H1 (cell line): ENCODE data around the gene NR1I3. TPM values are rescaled to one million over a fixed set of nuclear protein-coding genes. Genes with fewer than 3 reads are reported as not detected.

Experiments
- CTCF ChIA-PET: fragments of 300-600 bp; sonication (Branson Sonifier 250); formaldehyde crosslinking; loops from one replicate; lab custom pipeline; 2021; ENCODE audit not compliant: partially characterized antibody; lab: Charles Lee
- POLR2A ChIA-PET: fragments of 300-600 bp; sonication (Branson Sonifier 250); formaldehyde crosslinking; loops from one replicate; lab custom pipeline; 2021; ENCODE audit warnings: inconsistent platforms; ENCODE audit not compliant: partially characterized antibody; lab: Charles Lee
- DNase-seq, 2 experiments: peaks; one replicate each; pipeline versions ENCODE4 v3.0.0 to v3.0.0-alpha.2; 2010 to 2022; ENCODE audit warnings: low spot score in 2 of 2, low read depth in 1 of 2, mixed read lengths in 1 of 2
- FAIRE-seq: peaks from 2 replicates; lab custom pipeline; 2011; peaks lifted over from hg19 to GRCh38; lab: Jason Lieb, UNC
- H2AFZ ChIP-seq: 2 replicates; pipeline ENCODE4 v1.8.1; 2012; ENCODE audit warnings: low read length, inconsistent platforms
- H2AK5ac ChIP-seq: 2 replicates; pipeline ENCODE4 v1.6.1; 2013; ENCODE audit warnings: low read depth, low read length
- H2BK120ac ChIP-seq: replicated peaks from 2 replicates; pipeline ENCODE3; 2013; ENCODE audit warnings: low read depth, low read length, inconsistent platforms
- H2BK12ac ChIP-seq: 2 replicates; pipeline ENCODE4 v1.6.1; 2013; ENCODE audit warnings: low read depth, low read length
- H2BK15ac ChIP-seq: 2 replicates; pipeline ENCODE4 v1.6.1; 2013; ENCODE audit warnings: low read length
- H2BK20ac ChIP-seq: 2 replicates; pipeline ENCODE4 v1.6.1; 2013; ENCODE audit warnings: low read length
- H2BK5ac ChIP-seq: 2 replicates; pipeline ENCODE4 v1.6.1; 2013; ENCODE audit warnings: low read depth, low read length
- H3K14ac ChIP-seq: 2 replicates; pipeline ENCODE4 v1.6.1; 2013; ENCODE audit warnings: inconsistent platforms; ENCODE audit not compliant: insufficient read length
- H3K18ac ChIP-seq: 2 replicates; pipeline ENCODE4 v1.6.1; 2013; ENCODE audit warnings: low read length; ENCODE audit errors: extremely low read depth
- H3K23ac ChIP-seq: 2 replicates; pipeline ENCODE4 v1.6.1; 2013; ENCODE audit warnings: inconsistent platforms; ENCODE audit not compliant: insufficient read length
- H3K23me2 ChIP-seq: 2 replicates; pipeline ENCODE4 v1.6.1; 2013; ENCODE audit warnings: low read depth, low read length
- H3K27ac ChIP-seq: 2 replicates; pipeline ENCODE4 v1.6.1; 2011; ENCODE audit warnings: low read depth, low read length, inconsistent platforms
- H3K27me3 ChIP-seq, 4 experiments: replicated peaks in 1 of 4; 1 replicate in 1 of 4; 2 replicates in 3 of 4; pipeline versions ENCODE4 v1.6.1 to v1.8.1; 2011 to 2013; ENCODE audit warnings: low read length in 3 of 4, mild to moderate bottlenecking in 3 of 4, inconsistent platforms in 2 of 4, mixed read lengths in 2 of 4, moderate library complexity in 1 of 4; ENCODE audit not compliant: control insufficient read depth in 3 of 4, insufficient read depth in 3 of 4; ENCODE audit errors: extremely low read depth in 1 of 4
- H3K36me3 ChIP-seq, 4 experiments: 2 replicates each; pipeline versions ENCODE4 v1.6.1 to v1.8.1; 2011 to 2013; ENCODE audit warnings: mild to moderate bottlenecking in 4 of 4, low read length in 3 of 4, moderate library complexity in 2 of 4, control low read depth in 1 of 4, inconsistent platforms in 1 of 4; ENCODE audit not compliant: insufficient read depth in 4 of 4, control insufficient read depth in 2 of 4
- H3K4ac ChIP-seq: replicated peaks from 2 replicates; pipeline ENCODE3; 2013; ENCODE audit warnings: low read length, low read depth, mixed read lengths, inconsistent platforms; ENCODE audit not compliant: insufficient read length
- H3K4me1 ChIP-seq, 4 experiments: replicated peaks in 1 of 4; 1 replicate in 1 of 4; 2 replicates in 3 of 4; pipeline versions ENCODE4 v1.6.1 to v1.8.1; 2011 to 2013; ENCODE audit warnings: low read length in 3 of 4, inconsistent platforms in 2 of 4, mixed read lengths in 1 of 4; ENCODE audit not compliant: insufficient read depth in 4 of 4, control insufficient read depth in 3 of 4
- H3K4me2 ChIP-seq, 2 experiments: 2 replicates each; pipeline versions ENCODE4 v1.6.1 to v1.8.1; 2011 to 2013; ENCODE audit warnings: low read depth in 2 of 2, low read length in 2 of 2, control low read depth in 1 of 2, inconsistent platforms in 1 of 2, mild to moderate bottlenecking in 1 of 2; ENCODE audit not compliant: insufficient read depth in 1 of 2
- H3K4me3 ChIP-seq, 4 experiments: fragments of 200-600, 300-600 bp in 1 of 4; sonication (generic), shearing (Covaris generic), sonication (Bioruptor Twin) in 1 of 4; 2 replicates each; pipeline versions ENCODE4 v1.5.1 to v1.8.1; 2011 to 2016; ENCODE audit warnings: low read length in 4 of 4, low read depth in 3 of 4, control low read depth in 2 of 4, inconsistent platforms in 2 of 4, mild to moderate bottlenecking in 2 of 4, mixed read lengths in 1 of 4, moderate library complexity in 1 of 4; ENCODE audit not compliant: insufficient read depth in 2 of 4; ENCODE audit errors: extremely low read depth in 1 of 4
- H3K56ac ChIP-seq: replicated peaks from 2 replicates; pipeline ENCODE3; 2013; ENCODE audit warnings: low read depth, mild to moderate bottlenecking, mixed read lengths, low read length, inconsistent platforms; ENCODE audit not compliant: insufficient read length
- H3K79me1 ChIP-seq: 2 replicates; pipeline ENCODE4 v1.6.1; 2013; ENCODE audit warnings: low read depth, low read length, control low read depth
- H3K79me2 ChIP-seq, 2 experiments: 2 replicates each; pipeline versions ENCODE4 v1.6.1 to v1.8.1; 2012 to 2013; ENCODE audit warnings: low read length in 2 of 2, mild to moderate bottlenecking in 2 of 2, inconsistent platforms in 1 of 2; ENCODE audit not compliant: insufficient read depth in 2 of 2, control insufficient read depth in 1 of 2
- H3K9ac ChIP-seq, 4 experiments: replicated peaks in 1 of 4; 1 replicate in 1 of 4; 2 replicates in 3 of 4; pipeline versions ENCODE4 v1.6.1 to v1.8.1; 2011 to 2013; ENCODE audit warnings: low read depth in 3 of 4, low read length in 3 of 4, control low read depth in 2 of 4, mild to moderate bottlenecking in 2 of 4, moderate library complexity in 2 of 4, inconsistent platforms in 1 of 4; ENCODE audit errors: extremely low read depth in 1 of 4
- H3K9me3 ChIP-seq, 2 experiments: 2 replicates each; pipeline versions ENCODE4 v1.6.1 to v1.8.1; 2012 to 2013; ENCODE audit warnings: mild to moderate bottlenecking in 2 of 2, moderate library complexity in 2 of 2, control low read depth in 1 of 2, inconsistent platforms in 1 of 2, low read depth in 1 of 2, low read length in 1 of 2, mixed read lengths in 1 of 2; ENCODE audit not compliant: insufficient read depth in 2 of 2
- H4K20me1 ChIP-seq, 2 experiments: replicated peaks in 1 of 2; 2 replicates each; pipeline versions ENCODE3 to v1.8.1; 2011 to 2013; ENCODE audit warnings: inconsistent platforms in 2 of 2, low read length in 2 of 2, mild to moderate bottlenecking in 1 of 2; ENCODE audit not compliant: insufficient read depth in 2 of 2, control insufficient read depth in 1 of 2
- H4K5ac ChIP-seq: 2 replicates; pipeline ENCODE4 v1.6.1; 2013; ENCODE audit warnings: low read length, low read depth, mixed read lengths, inconsistent platforms; ENCODE audit not compliant: insufficient read length
- H4K8ac ChIP-seq: 2 replicates; pipeline ENCODE4 v1.8.0; 2013; ENCODE audit warnings: mild to moderate bottlenecking, moderate library complexity, low read length, inconsistent platforms; ENCODE audit not compliant: insufficient read depth; ENCODE audit errors: extremely low read depth
- H4K91ac ChIP-seq: replicated peaks from 2 replicates; pipeline ENCODE3; 2013; ENCODE audit warnings: low read length, mixed read lengths, inconsistent platforms; ENCODE audit not compliant: insufficient read length
- CHD1 ChIP-seq: IDR thresholded peaks from 2 replicates; pipeline ENCODE4 v1.6.1; 2012; ENCODE audit warnings: low read depth, low read length, improper control_type of control experiment
- EZH2 ChIP-seq: fragments of 200-600 bp; sonication (generic); IDR thresholded peaks from 2 replicates; pipeline ENCODE4 v1.7.1; 2012; ENCODE audit warnings: low read depth, mild to moderate bottlenecking, moderate library complexity, low read length, inconsistent platforms; ENCODE audit not compliant: severe bottlenecking
- FOSL1 ChIP-seq: IDR thresholded peaks from 2 replicates; pipeline ENCODE4 v1.6.1; 2011; ENCODE audit warnings: mild to moderate bottlenecking, low read depth, low read length, moderate library complexity; ENCODE audit not compliant: insufficient read depth
- GABPA ChIP-seq: IDR thresholded peaks from 2 replicates; pipeline ENCODE4 v1.6.1; 2011; ENCODE audit warnings: mild to moderate bottlenecking, low read length, moderate library complexity, borderline replicate concordance; ENCODE audit not compliant: insufficient read depth
- HDAC2 ChIP-seq, 2 experiments: fragments of 300-600 bp in 1 of 2; sonication (generic) in 1 of 2; IDR thresholded peaks; 2 replicates each; pipeline ENCODE4 v1.6.1; 2011 to 2012; ENCODE audit warnings: low read depth in 2 of 2, low read length in 2 of 2, mild to moderate bottlenecking in 2 of 2, moderate library complexity in 2 of 2, borderline replicate concordance in 1 of 2, inconsistent platforms in 1 of 2
- JUN ChIP-seq: IDR thresholded peaks from 2 replicates; pipeline ENCODE4 v1.6.1; 2011; ENCODE audit warnings: low read depth, mild to moderate bottlenecking, improper control_type of control experiment, low read length
- MAFK ChIP-seq: IDR thresholded peaks from 2 replicates; pipeline ENCODE4 v1.6.1; 2012; ENCODE audit warnings: low read depth, mild to moderate bottlenecking, improper control_type of control experiment, low read length
- NRF1 ChIP-seq: IDR thresholded peaks from 2 replicates; pipeline ENCODE4 v1.6.1; 2011; ENCODE audit warnings: mild to moderate bottlenecking, low read depth, low read length, improper control_type of control experiment
- RBBP5 ChIP-seq: IDR thresholded peaks from 2 replicates; pipeline ENCODE4 v1.7.1; 2012; ENCODE audit warnings: low read depth, mild to moderate bottlenecking, inconsistent platforms, low read length, moderate library complexity, borderline replicate concordance
- RFX5 ChIP-seq: IDR thresholded peaks from 2 replicates; pipeline ENCODE4 v1.6.1; 2011; ENCODE audit warnings: low read depth, low read length, improper control_type of control experiment, borderline replicate concordance
- RXRA ChIP-seq: IDR thresholded peaks from 2 replicates; pipeline ENCODE4 v1.6.1; 2011; ENCODE audit warnings: low read depth, mild to moderate bottlenecking, low read length, moderate library complexity; ENCODE audit not compliant: insufficient read depth
- SIRT6 ChIP-seq: IDR thresholded peaks from one replicate; pipeline ENCODE4 v1.7.1; 2012; ENCODE audit warnings: low read length, inconsistent platforms
- SUZ12 ChIP-seq: fragments of 200-600 bp; sonication (generic); IDR thresholded peaks from 2 replicates; pipeline ENCODE4 v1.6.1; 2012; ENCODE audit warnings: mild to moderate bottlenecking, inconsistent platforms, low read length, moderate library complexity, mixed read lengths
- WGBS, 2 experiments: shearing (Covaris generic) in 1 of 2; methylation state at CpG; one replicate each; pipeline versions ENCODE4 v1.1.6 to v1.1.7; 2013 to 2015; ENCODE audit warnings: low lambda C conversion rate in 2 of 2, mixed read lengths in 2 of 2, inconsistent platforms in 1 of 2, low coverage in 1 of 2, missing lambda C conversion rate in 1 of 2; ENCODE audit not compliant: insufficient replicate concordance in 2 of 2, insufficient coverage in 1 of 2, insufficient read length in 1 of 2; ENCODE audit errors: extremely low coverage in 1 of 2, missing lambda C conversion rate in 1 of 2; 5-methylcytosine and 5-hydroxymethylcytosine counted together
- polyA plus RNA-seq, 7 experiments: library from polyadenylated mRNA; depleted of rRNA in 3 of 7; stranded (reverse) in 5 of 7; unstranded in 2 of 7; fragments of >200 nt in 5 of 7; fragments of 200-250 nt in 2 of 7; gene quantifications; 1 replicate in 5 of 7; 2 replicates in 1 of 7; 4 replicates in 1 of 7; pipeline versions ENCODE4 v1.2.1 to v1.2.3, GENCODE V29; 2011 to 2013; ENCODE audit warnings: missing spikeins in 2 of 7, mixed read lengths in 2 of 7
- total RNA-seq: library from RNA; stranded (reverse); fragmentation: NEBNext Ultra II Directional; extraction: Animal tissue kit (Norgen Biotek cat#: 25700); gene quantifications from 2 replicates; pipeline ENCODE4 v1.2.1, GENCODE V29; 2021

The NR1I3 gene
- total and polyA plus RNA-seq, 2 of the 8 experiments (the other 6 are each of a cell fraction or from before 2014, with no cell fraction given): not detected

- Histone ChIP-seq H3K23ac (no peak overlapping the region), H3K36me3 (no peaks in the 10 kb centered on the region), H2BK20ac (no peak overlapping the region), H2BK15ac (no peak overlapping the region), H3K9me3 (no peaks in the 10 kb centered on the region), H3K4me3 (no peak overlapping the region), H3K4me2 (no peak overlapping the region), H3K4me1 (peaks cover 0 to 4% (median 1%) of the 10 kb centered on the region in 4 experiments; a peak in 3 of 7 replicates), H3K9ac (no peak overlapping the region), H3K23me2 (no peaks in the 10 kb centered on the region; the same call in 1 of the 2 replicates), H3K14ac (no peak overlapping the region), H2AK5ac (no peak overlapping the region), H2BK5ac (no peak overlapping the region), H3K4ac (no peak overlapping the region), H4K91ac (no peak overlapping the region), H4K5ac (no peak overlapping the region), H2BK12ac (no peak overlapping the region), H2BK120ac (no peak overlapping the region), H2AFZ (no peak overlapping the region), H4K8ac (no peak overlapping the region), H3K27ac (no peak overlapping the region), H4K20me1 (no peaks in the 10 kb centered on the region), H3K79me2 (no peaks in the 10 kb centered on the region), H3K79me1 (no peaks in the 10 kb centered on the region), H3K18ac (no peak overlapping the region), H3K27me3 (no peaks in the 10 kb centered on the region; a peak in 1 of 7 replicates), H3K56ac (no peak overlapping the region)
- 89% methylated on average over 3 of the region's 3 CpGs; no CpG with 5 or more reads in 1 of the 2 experiments for WGBS, 2 experiments
- no peak for DNase-seq
- ChIA-PET POLR2A (interaction anchor here (0.8 to 1.1 kb wide), 3 partner anchors 9 to 61 kb away, joined by 3 to 4 read pairs (median 4); no protein-coding TSS in a partner anchor), CTCF (interaction anchor here (1.0 to 15.6 kb wide), 6 partner anchors 13 to 95 kb away, joined by 3 to 401 read pairs (median 4); partner anchors contain the start of genes APOA2 and TOMM40L)
- FAIRE-seq: no peak
- TF ChIP-seq JUN: no peak
- TF ChIP-seq NRF1: no peak
- no peak for TF ChIP-seq RFX5
- no peak for TF ChIP-seq RXRA
- no peak for TF ChIP-seq MAFK
- no peak for TF ChIP-seq CHD1
- TF ChIP-seq SIRT6: no peak
- no peak for TF ChIP-seq FOSL1
- TF ChIP-seq RBBP5: no peak
- no peak for TF ChIP-seq SUZ12
- TF ChIP-seq GABPA: no peak
- no peak for TF ChIP-seq HDAC2 (IDR thresholded peaks at IDR 0.05; ENCODE audit: borderline replicate concordance in 1 of 2, low read depth in 2 of 2, low read length in 2 of 2)
- no peak for TF ChIP-seq EZH2
Measured at GRCh38 chr1:161287482-161288054, 49.6 kb upstream of the NR1I3 start.
